Neural progenitor cell (in vitro differentiated cells): ENCODE data around the gene CALHM5. TPM values are rescaled to one million over a fixed set of nuclear protein-coding genes. Genes with fewer than 3 reads are reported as not detected.
A peak's percentile ranks its signal among the peaks of the same experiment; 100 is the strongest.

Experiments used
- DNase-seq: peaks from one replicate; pipeline ENCODE4 v3.0.0-alpha.2; 2016; ENCODE audit warnings: low spot score
- H2AFZ ChIP-seq: fragments of 200-600 bp; sonication (generic); replicated peaks from 2 replicates; pipeline ENCODE4 v1.6.1; 2016; ENCODE audit warnings: antibody characterized with exemption
- H3F3A ChIP-seq: fragments of 200-600 bp; sonication (generic); 2 replicates; pipeline ENCODE4 v1.6.1; 2016; ENCODE audit warnings: antibody characterized with exemption, low read depth
- H3K27ac ChIP-seq: fragments of 200-600 bp; sonication (generic); 2 replicates; pipeline ENCODE4 v1.5.1; 2016; ENCODE audit warnings: mild to moderate bottlenecking
- H3K27me3 ChIP-seq: fragments of 200-600 bp; sonication (generic); 2 replicates; pipeline ENCODE4 v1.6.1; 2016; ENCODE audit warnings: mild to moderate bottlenecking, moderate library complexity
- H3K36me3 ChIP-seq: fragments of 200-600 bp; sonication (generic); 2 replicates; pipeline ENCODE4 v1.5.1; 2016
- H3K4me1 ChIP-seq: fragments of 200-600 bp; sonication (generic); 2 replicates; pipeline ENCODE4 v1.6.1; 2016; ENCODE audit warnings: mixed run types
- H3K4me2 ChIP-seq: fragments of 200-600 bp; sonication (generic); 2 replicates; pipeline ENCODE4 v1.6.1; 2016
- H3K4me3 ChIP-seq: fragments of 200-600 bp; sonication (generic); 2 replicates; pipeline ENCODE4 v1.5.1; 2016
- H3K79me2 ChIP-seq: fragments of 200-600 bp; sonication (generic); 2 replicates; pipeline ENCODE4 v1.6.1; 2016; ENCODE audit warnings: low read depth
- H3K9ac ChIP-seq: fragments of 200-600 bp; sonication (generic); 2 replicates; pipeline ENCODE4 v1.6.1; 2016
- H3K9me3 ChIP-seq: fragments of 200-600 bp; sonication (generic); 2 replicates; pipeline ENCODE4 v1.5.1; 2016; ENCODE audit warnings: low read depth
- H4K20me1 ChIP-seq: fragments of 200-600 bp; sonication (generic); 2 replicates; pipeline ENCODE4 v1.6.1; 2016; ENCODE audit warnings: low read depth
- H3K27ac Mint-ChIP-seq: 3 replicates; pipeline ENCODE4 v1.8.0; 2021; ENCODE audit warnings: mixed read lengths
- H3K27me3 Mint-ChIP-seq: 2 replicates; pipeline ENCODE4 v1.8.0; 2022; ENCODE audit warnings: low read depth, mild to moderate bottlenecking, inconsistent platforms, moderate library complexity, mixed read lengths; ENCODE audit not compliant: insufficient read depth
- H3K36me3 Mint-ChIP-seq: 3 replicates; pipeline ENCODE4 v1.8.0; 2021; ENCODE audit warnings: mixed read lengths
- H3K4me1 Mint-ChIP-seq: 3 replicates; pipeline ENCODE4 v1.8.0; 2021; ENCODE audit warnings: mixed read lengths
- H3K4me3 Mint-ChIP-seq: 3 replicates; pipeline ENCODE4 v1.8.0; 2021; ENCODE audit warnings: mild to moderate bottlenecking, moderate library complexity, mixed read lengths
- H3K9me3 Mint-ChIP-seq: 3 replicates; pipeline ENCODE4 v1.8.0; 2020; ENCODE audit warnings: mixed read lengths
- CTCF ChIP-seq: fragments of 200-600 bp; sonication (generic); IDR thresholded peaks from 2 replicates; pipeline ENCODE4 v1.5.1; 2017; ENCODE audit warnings: antibody characterized with exemption, mild to moderate bottlenecking
- EZH2 ChIP-seq: fragments of 200-600 bp; sonication (generic); IDR thresholded peaks from 2 replicates; pipeline ENCODE4 v1.6.1; 2017; ENCODE audit warnings: antibody characterized with exemption, mild to moderate bottlenecking, moderate library complexity
- EZH2phosphoT487 ChIP-seq: fragments of 200-600 bp; sonication (generic); IDR thresholded peaks from 2 replicates; pipeline ENCODE4 v1.6.1; 2017; ENCODE audit warnings: antibody characterized with exemption
- total RNA-seq: library from RNA; depleted of rRNA; stranded (reverse); fragments of >200 nt; gene quantifications from 2 replicates; pipeline ENCODE4 v1.2.3, GENCODE V29; 2015; ENCODE audit warnings: low replicate concordance

CALHM5 gene
- total RNA-seq, 1 donor from 2014 or later: 0.07 TPM

GRCh38 chr6:116513224-116513875 is 1.9 kb downstream of the CALHM5 start:
- no peak for DNase-seq
- TF ChIP-seq CTCF: no peak
- no peak for TF ChIP-seq EZH2
- no peak for TF ChIP-seq EZH2phosphoT487
- Histone ChIP-seq H3K9ac (no peak overlapping the region), H3K27me3 (no peaks in the 10 kb centered on the region), H3K27ac (no peak overlapping the region), H3K36me3 (no peaks in the 10 kb centered on the region), H3K79me2 (no peaks in the 10 kb centered on the region), H3K4me2 (no peak overlapping the region), H3K9me3 (no peaks in the 10 kb centered on the region), H2AFZ (no peak overlapping the region), H4K20me1 (no peaks in the 10 kb centered on the region), H3F3A (peaks cover 5% of the 10 kb centered on the region), H3K4me3 (no peak overlapping the region), H3K4me1 (no peaks in the 10 kb centered on the region)
- Mint-ChIP-seq H3K9me3 (peaks cover 20% of the 10 kb centered on the region), H3K27me3 (peaks cover 4% of the 10 kb centered on the region), H3K36me3 (peaks cover 15% of the 10 kb centered on the region), H3K27ac (peak overlapping the region; percentile 88), H3K4me1 (peaks cover 36% of the 10 kb centered on the region), H3K4me3 (peak overlapping the region; percentile 80)

GRCh38 chr6:116514111-116514510 is 2.7 kb downstream of the CALHM5 start:
- Histone ChIP-seq H3K27me3 (no peaks in the 10 kb centered on the region), H3K4me2 (no peak overlapping the region)
- no peak overlapping the region for H3K4me3 Mint-ChIP-seq

GRCh38 chr6:116515141-116515540 is 3.7 kb downstream of the CALHM5 start:
- peaks cover 12% of the 10 kb centered on the region for H3K36me3 Mint-ChIP-seq
- Histone ChIP-seq H2AFZ (no peak overlapping the region), H3K9me3 (no peaks in the 10 kb centered on the region), H3K27me3 (no peaks in the 10 kb centered on the region), H3K4me2 (no peak overlapping the region), H3K36me3 (no peaks in the 10 kb centered on the region), H4K20me1 (no peaks in the 10 kb centered on the region), H3K4me3 (no peak overlapping the region), H3K79me2 (no peaks in the 10 kb centered on the region), H3K9ac (no peak overlapping the region), H3F3A (peaks cover 5% of the 10 kb centered on the region), H3K27ac (no peak overlapping the region), H3K4me1 (no peaks in the 10 kb centered on the region)
- DNase-seq: no peak
- peaks cover 3% of the 10 kb centered on the region for H3K9me3 Mint-ChIP-seq
- peaks cover 37% of the 10 kb centered on the region for H3K4me1 Mint-ChIP-seq
- peaks cover 4% of the 10 kb centered on the region for H3K27me3 Mint-ChIP-seq
- H3K4me3 Mint-ChIP-seq: no peak overlapping the region
- no peak overlapping the region for H3K27ac Mint-ChIP-seq
- TF ChIP-seq CTCF: no peak
- no peak for TF ChIP-seq EZH2
- no peak for TF ChIP-seq EZH2phosphoT487

More at GRCh38 chr6:116514111-116514510, 2.7 kb downstream of the CALHM5 start:
- DNase-seq: no peak
- H2AFZ ChIP-seq: no peak overlapping the region
- peaks cover 37% of the 10 kb centered on the region for H3K4me1 Mint-ChIP-seq
- H4K20me1 ChIP-seq: no peaks in the 10 kb centered on the region
- H3K9me3 ChIP-seq: no peaks in the 10 kb centered on the region
- H3K9me3 Mint-ChIP-seq: peaks cover 13% of the 10 kb centered on the region
- no peak overlapping the region for H3K27ac Mint-ChIP-seq
- TF ChIP-seq CTCF (no peak), EZH2phosphoT487 (no peak), EZH2 (no peak)
- no peak overlapping the region for H3K4me3 ChIP-seq
- no peak overlapping the region for H3K27ac ChIP-seq
- H3K27me3 Mint-ChIP-seq: peaks cover 6% of the 10 kb centered on the region
- H3K4me1 ChIP-seq: no peaks in the 10 kb centered on the region
- H3F3A ChIP-seq: peaks cover 5% of the 10 kb centered on the region
- H3K9ac ChIP-seq: no peak overlapping the region
- H3K36me3 Mint-ChIP-seq: peaks cover 15% of the 10 kb centered on the region
- no peaks in the 10 kb centered on the region for H3K79me2 ChIP-seq
- no peaks in the 10 kb centered on the region for H3K36me3 ChIP-seq
